Smooth muscle cell (in vitro differentiated cells): ENCODE data around the gene MRPS2. TPM values are rescaled to one million over a fixed set of nuclear protein-coding genes. Genes with fewer than 3 reads are reported as not detected.

Experiments used
- DNase-seq: peaks from one replicate; lab custom pipeline; 2025; ENCODE audit not compliant: unreplicated experiment; lab: John Stamatoyannopoulos, UW
- H2AFZ ChIP-seq: fragments of 200-600 bp; sonication (generic); 2 replicates; pipeline ENCODE4 v1.6.0; 2016; ENCODE audit warnings: antibody characterized with exemption, low read depth, mild to moderate bottlenecking
- H3F3A ChIP-seq: fragments of 200-600 bp; sonication (generic); 2 replicates; pipeline ENCODE4 v1.6.0; 2017; ENCODE audit warnings: antibody characterized with exemption, low read depth
- H3K27ac ChIP-seq: fragments of 200-600 bp; sonication (generic); 2 replicates; pipeline ENCODE4 v1.5.1; 2016; ENCODE audit warnings: low read depth, mild to moderate bottlenecking
- H3K27me3 ChIP-seq: fragments of 200-600 bp; sonication (generic); 2 replicates; pipeline ENCODE4 v1.6.1; 2016; ENCODE audit warnings: low read depth, mild to moderate bottlenecking
- H3K36me3 ChIP-seq: fragments of 200-600 bp; sonication (generic); 2 replicates; pipeline ENCODE4 v1.5.1; 2016; ENCODE audit warnings: low read depth
- H3K4me1 ChIP-seq: fragments of 200-600 bp; sonication (generic); 2 replicates; pipeline ENCODE4 v1.5.1; 2016; ENCODE audit warnings: low read depth
- H3K4me2 ChIP-seq: fragments of 200-600 bp; sonication (generic); 2 replicates; pipeline ENCODE4 v1.6.0; 2016; ENCODE audit warnings: mild to moderate bottlenecking
- H3K4me3 ChIP-seq: fragments of 200-600 bp; sonication (generic); 2 replicates; pipeline ENCODE4 v1.5.1; 2016; ENCODE audit warnings: mild to moderate bottlenecking
- H3K79me2 ChIP-seq: fragments of 200-600 bp; sonication (generic); 2 replicates; pipeline ENCODE4 v1.6.0; 2016; ENCODE audit warnings: low read depth, mild to moderate bottlenecking
- H3K9ac ChIP-seq: fragments of 200-600 bp; sonication (generic); 2 replicates; pipeline ENCODE4 v1.6.0; 2016; ENCODE audit warnings: low read depth
- H3K9me3 ChIP-seq: fragments of 200-600 bp; sonication (generic); replicated peaks from 2 replicates; pipeline ENCODE4 v1.5.1; 2016; ENCODE audit warnings: low read depth
- H4K20me1 ChIP-seq: fragments of 200-600 bp; sonication (generic); 2 replicates; pipeline ENCODE4 v1.6.0; 2016; ENCODE audit warnings: low read depth
- WGBS: methylation state at CpG from one replicate; pipeline ENCODE4 v1.1.7; 2016; ENCODE audit warnings: low lambda C conversion rate; 5-methylcytosine and 5-hydroxymethylcytosine counted together
- polyA plus RNA-seq: library from polyadenylated mRNA; unstranded; fragments of >200 nt; fragmentation: Nextera tagmentation; extraction: Ambion mirVana; gene quantifications from 2 replicates; pipeline ENCODE4 v1.2.1, GENCODE V29; 2016
- total RNA-seq: library from RNA; depleted of rRNA; stranded (reverse); fragments of >200 nt; gene quantifications from 2 replicates; pipeline ENCODE4 v1.2.3, GENCODE V29; 2014
- TF ChIP-seq, protein P1 (sequence below): fragments of 200-600 bp; sonication (generic); IDR thresholded peaks from 2 replicates; pipeline ENCODE4 v1.5.1; 2017; ENCODE audit warnings: borderline replicate concordance, mild to moderate bottlenecking, antibody characterized with exemption; ENCODE audit not compliant: insufficient read depth, poor library complexity, severe bottlenecking

MRPS2 gene
- total and polyA plus RNA-seq, 2 experiments from 2014 or later: 30.7 to 49.0 TPM

DNA sequence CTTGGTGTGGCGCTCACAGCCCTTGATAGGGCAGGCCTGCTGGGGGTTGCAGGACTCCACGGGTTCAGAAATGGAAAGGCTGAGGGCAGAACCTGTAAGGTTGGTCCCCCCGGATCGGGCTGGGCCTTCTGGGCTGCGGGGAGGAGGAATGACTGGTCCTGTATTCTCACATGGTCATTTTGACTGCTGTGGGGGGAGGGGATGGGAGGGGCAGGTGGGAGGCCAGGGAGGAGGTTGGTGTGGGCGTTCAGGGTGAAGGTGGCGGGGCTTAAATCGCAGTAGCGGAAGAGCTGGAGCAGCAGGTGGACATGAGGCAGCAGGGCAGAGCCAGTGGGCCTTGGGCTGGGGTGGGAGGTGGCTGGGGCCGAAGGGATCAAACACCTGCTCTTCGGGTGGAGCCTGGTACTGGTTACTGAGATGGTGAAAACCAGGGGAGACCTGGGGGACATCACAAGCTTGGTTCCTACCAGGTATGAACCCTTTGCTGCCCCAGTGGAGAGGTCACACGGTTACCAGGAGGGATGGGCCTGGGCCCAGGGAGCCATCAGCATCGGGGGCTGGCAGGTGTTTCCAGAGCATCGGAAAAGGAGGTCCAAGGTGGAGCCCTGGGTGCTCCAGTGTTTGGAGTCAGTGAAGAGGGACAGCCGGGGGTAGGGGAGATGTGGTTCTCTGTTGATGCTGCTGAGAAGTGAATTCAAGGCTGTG lies 1.8 kb downstream of the MRPS2 start:
- H2AFZ ChIP-seq: no peak overlapping the region
- no peak overlapping the region for H3K9ac ChIP-seq
- peaks cover 18% of the 10 kb centered on the region for H3K79me2 ChIP-seq
- WGBS: 95% methylated on average over 11 of the region's 15 CpGs
- H3F3A ChIP-seq: peaks cover 3% of the 10 kb centered on the region
- TF ChIP-seq, protein P1, sequence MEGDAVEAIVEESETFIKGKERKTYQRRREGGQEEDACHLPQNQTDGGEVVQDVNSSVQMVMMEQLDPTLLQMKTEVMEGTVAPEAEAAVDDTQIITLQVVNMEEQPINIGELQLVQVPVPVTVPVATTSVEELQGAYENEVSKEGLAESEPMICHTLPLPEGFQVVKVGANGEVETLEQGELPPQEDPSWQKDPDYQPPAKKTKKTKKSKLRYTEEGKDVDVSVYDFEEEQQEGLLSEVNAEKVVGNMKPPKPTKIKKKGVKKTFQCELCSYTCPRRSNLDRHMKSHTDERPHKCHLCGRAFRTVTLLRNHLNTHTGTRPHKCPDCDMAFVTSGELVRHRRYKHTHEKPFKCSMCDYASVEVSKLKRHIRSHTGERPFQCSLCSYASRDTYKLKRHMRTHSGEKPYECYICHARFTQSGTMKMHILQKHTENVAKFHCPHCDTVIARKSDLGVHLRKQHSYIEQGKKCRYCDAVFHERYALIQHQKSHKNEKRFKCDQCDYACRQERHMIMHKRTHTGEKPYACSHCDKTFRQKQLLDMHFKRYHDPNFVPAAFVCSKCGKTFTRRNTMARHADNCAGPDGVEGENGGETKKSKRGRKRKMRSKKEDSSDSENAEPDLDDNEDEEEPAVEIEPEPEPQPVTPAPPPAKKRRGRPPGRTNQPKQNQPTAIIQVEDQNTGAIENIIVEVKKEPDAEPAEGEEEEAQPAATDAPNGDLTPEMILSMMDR: no peak
- peaks cover 11% of the 10 kb centered on the region for H3K4me1 ChIP-seq
- no peak overlapping the region for H3K4me3 ChIP-seq
- DNase-seq: no peak
- H3K4me2 ChIP-seq: peak overlapping the region; percentile 98
- no peaks in the 10 kb centered on the region for H3K9me3 ChIP-seq
- no peaks in the 10 kb centered on the region for H3K36me3 ChIP-seq
- no peak overlapping the region for H3K27ac ChIP-seq
- no peaks in the 10 kb centered on the region for H3K27me3 ChIP-seq
- peaks cover 22% of the 10 kb centered on the region for H4K20me1 ChIP-seq

DNA sequence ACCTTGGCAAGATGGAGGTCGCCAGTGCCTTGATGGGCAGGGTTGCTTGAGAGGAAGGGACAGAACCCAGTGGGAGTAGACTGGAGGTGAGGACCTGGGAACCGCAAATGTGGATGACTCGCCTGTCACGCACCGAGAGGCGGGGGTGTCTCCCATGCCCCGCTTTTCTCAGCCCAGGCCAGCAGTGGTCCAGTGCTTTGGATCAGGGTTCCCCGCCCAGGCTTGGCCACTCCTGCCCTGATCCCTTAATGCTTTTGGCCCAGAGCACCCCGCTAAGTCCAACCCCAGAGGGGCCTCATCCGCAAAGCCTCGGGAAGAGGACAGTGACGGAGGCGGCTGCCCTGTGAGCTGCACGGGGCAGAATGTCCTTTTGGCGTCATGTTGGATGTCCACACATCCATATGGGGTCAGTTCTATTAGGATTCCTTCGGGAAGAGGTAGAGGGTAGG lies 2.4 kb downstream of the MRPS2 start:
- Histone ChIP-seq H3K27ac (no peak overlapping the region), H3F3A (peaks cover 3% of the 10 kb centered on the region), H3K9me3 (no peaks in the 10 kb centered on the region), H3K4me2 (no peak overlapping the region), H3K27me3 (no peaks in the 10 kb centered on the region), H2AFZ (no peak overlapping the region), H4K20me1 (peaks cover 22% of the 10 kb centered on the region), H3K79me2 (peaks cover 18% of the 10 kb centered on the region), H3K9ac (no peak overlapping the region), H3K4me1 (peaks cover 11% of the 10 kb centered on the region), H3K36me3 (no peaks in the 10 kb centered on the region), H3K4me3 (no peak overlapping the region)
- WGBS: 98% methylated on average over 16 of the region's 16 CpGs
- DNase-seq: no peak
- TF ChIP-seq, protein P1: no peak

DNA sequence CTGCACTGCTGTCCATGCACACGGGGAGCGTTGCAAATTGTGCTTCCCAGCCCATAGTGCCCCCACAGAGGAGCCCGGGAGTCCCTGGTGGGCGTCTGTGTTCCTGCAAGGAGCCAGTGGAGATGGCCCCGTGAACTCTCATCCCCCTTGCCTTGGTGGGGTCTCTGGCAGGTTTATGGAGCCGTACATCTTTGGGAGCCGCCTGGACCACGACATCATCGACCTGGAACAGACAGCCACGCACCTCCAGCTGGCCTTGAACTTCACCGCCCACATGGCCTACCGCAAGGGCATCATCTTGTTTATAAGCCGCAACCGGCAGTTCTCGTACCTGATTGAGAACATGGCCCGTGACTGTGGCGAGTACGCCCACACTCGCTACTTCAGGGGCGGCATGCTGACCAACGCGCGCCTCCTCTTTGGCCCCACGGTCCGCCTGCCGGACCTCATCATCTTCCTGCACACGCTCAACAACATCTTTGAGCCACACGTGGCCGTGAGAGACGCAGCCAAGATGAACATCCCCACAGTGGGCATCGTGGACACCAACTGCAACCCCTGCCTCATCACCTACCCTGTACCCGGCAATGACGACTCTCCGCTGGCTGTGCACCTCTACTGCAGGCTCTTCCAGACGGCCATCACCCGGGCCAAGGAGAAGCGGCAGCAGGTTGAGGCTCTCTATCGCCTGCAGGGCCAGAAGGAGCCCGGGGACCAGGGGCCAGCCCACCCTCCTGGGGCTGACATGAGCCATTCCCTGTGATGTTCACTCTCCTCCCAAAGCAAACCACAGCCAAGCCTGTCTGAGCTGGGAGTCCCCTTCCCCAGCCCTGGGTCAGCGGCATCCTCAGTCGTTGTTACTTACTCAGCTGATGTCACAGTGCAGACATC lies 3.1 kb downstream of the MRPS2 start:
- no peak overlapping the region for H2AFZ ChIP-seq
- H3K4me2 ChIP-seq: no peak overlapping the region
- H3K4me3 ChIP-seq: no peak overlapping the region
- no peak for DNase-seq
- no peaks in the 10 kb centered on the region for H3K36me3 ChIP-seq
- H3K27me3 ChIP-seq: no peaks in the 10 kb centered on the region
- WGBS: 95% methylated on average over 41 of the region's 41 CpGs
- H3K9me3 ChIP-seq: no peaks in the 10 kb centered on the region
- peaks cover 11% of the 10 kb centered on the region for H3K4me1 ChIP-seq
- no peak overlapping the region for H3K27ac ChIP-seq
- peaks cover 18% of the 10 kb centered on the region for H3K79me2 ChIP-seq
- TF ChIP-seq, protein P1: no peak
- no peak overlapping the region for H3K9ac ChIP-seq
- peaks cover 22% of the 10 kb centered on the region for H4K20me1 ChIP-seq
- H3F3A ChIP-seq: peaks cover 3% of the 10 kb centered on the region
